Muscle layer of colon (tissue), 2 donors: ENCODE measurements around the gene RBM17.
"Not testable (repeated sequence)": the region's sequence is repeated elsewhere in the genome, so short reads cannot be mapped to it uniquely, and the experiment has no call there.

ENCODE experiments used
- H3K27ac ChIP-seq: one replicate; pipeline ENCODE4 v1.7.0; 2013; ENCODE audit warnings: low read depth, mild to moderate bottlenecking, low read length, moderate library complexity
- H3K27me3 ChIP-seq, 2 donors: one replicate each; pipeline ENCODE4 v1.7.0; 2013; ENCODE audit warnings: low read length in 2 of 2, mild to moderate bottlenecking in 2 of 2; ENCODE audit not compliant: insufficient read depth in 2 of 2, control insufficient read depth in 1 of 2
- H3K36me3 ChIP-seq: one replicate; pipeline ENCODE4 v1.7.0; 2013; ENCODE audit warnings: mild to moderate bottlenecking, low read length; ENCODE audit not compliant: insufficient read depth
- H3K4me1 ChIP-seq: one replicate; pipeline ENCODE4 v1.7.0; 2013; ENCODE audit warnings: mild to moderate bottlenecking, low read length; ENCODE audit not compliant: insufficient read depth
- H3K4me3 ChIP-seq, 2 donors: one replicate each; pipeline ENCODE4 v1.7.0; 2013; ENCODE audit warnings: low read length in 2 of 2, low read depth in 1 of 2, mild to moderate bottlenecking in 1 of 2, moderate library complexity in 1 of 2
- H3K9ac ChIP-seq: one replicate; pipeline ENCODE4 v1.7.0; 2013; ENCODE audit warnings: low read length
- H3K9me3 ChIP-seq: one replicate; pipeline ENCODE4 v1.7.0; 2013; ENCODE audit warnings: mild to moderate bottlenecking, low read length
- donor health status: abdominal sarcoma.
- donor health status: Adenocarcinoma of cecum.

Gene RBM17

DNA sequence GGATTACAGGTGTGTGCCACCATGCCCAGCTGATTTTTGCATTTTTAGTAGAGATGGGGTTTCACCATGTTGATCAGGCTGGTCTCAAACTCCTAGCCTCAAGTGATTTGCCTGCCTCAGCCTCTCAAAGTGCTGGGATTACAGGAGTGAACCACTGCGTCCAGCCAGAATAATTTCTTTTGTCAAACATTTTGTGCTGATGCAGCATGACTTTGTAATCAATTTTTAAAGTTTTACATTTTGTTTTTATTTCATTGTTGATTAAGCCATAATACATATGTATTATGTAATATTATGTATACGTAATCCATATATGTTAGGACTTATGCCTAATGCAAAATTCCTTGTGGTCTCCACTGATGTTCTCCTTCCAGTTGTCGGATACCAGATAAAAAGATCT lies 18.8 kb downstream of the RBM17 start:
- H3K9me3 ChIP-seq, H3K4me3 ChIP-seq, H3K27me3 ChIP-seq, H3K9ac ChIP-seq, H3K4me1 ChIP-seq, H3K27ac ChIP-seq: not testable (repeated sequence)
- H3K36me3 ChIP-seq = peaks cover 59% of the 10 kb centered on the region

DNA sequence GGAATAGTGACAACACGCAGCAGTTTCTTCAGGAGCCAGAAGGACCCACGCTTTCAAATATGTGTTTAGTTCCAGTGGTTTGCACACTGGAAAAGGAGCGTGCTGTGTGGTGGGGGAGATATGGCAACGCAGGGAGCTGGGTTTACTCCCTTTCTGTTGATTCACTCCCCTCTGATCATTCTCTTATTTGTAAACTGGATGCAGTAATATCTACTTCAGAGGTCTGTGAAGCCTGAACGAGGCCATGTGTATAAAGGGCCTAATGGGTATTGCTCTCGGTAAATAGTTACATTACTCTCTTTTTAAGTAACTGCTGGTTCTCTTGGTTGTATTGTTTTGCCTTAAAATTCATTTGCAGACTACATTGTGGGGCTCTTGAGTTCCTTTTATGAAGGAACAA lies 19.2 kb downstream of the RBM17 start:
- Histone ChIP-seq H3K9me3 (no peaks in the 10 kb centered on the region), H3K27me3 (no peaks in the 10 kb centered on the region), H3K36me3 (peaks cover 63% of the 10 kb centered on the region), H3K4me1 (no peaks in the 10 kb centered on the region), H3K27ac (no peak overlapping the region), H3K9ac (no peak overlapping the region), H3K4me3 (no peak overlapping the region)

DNA sequence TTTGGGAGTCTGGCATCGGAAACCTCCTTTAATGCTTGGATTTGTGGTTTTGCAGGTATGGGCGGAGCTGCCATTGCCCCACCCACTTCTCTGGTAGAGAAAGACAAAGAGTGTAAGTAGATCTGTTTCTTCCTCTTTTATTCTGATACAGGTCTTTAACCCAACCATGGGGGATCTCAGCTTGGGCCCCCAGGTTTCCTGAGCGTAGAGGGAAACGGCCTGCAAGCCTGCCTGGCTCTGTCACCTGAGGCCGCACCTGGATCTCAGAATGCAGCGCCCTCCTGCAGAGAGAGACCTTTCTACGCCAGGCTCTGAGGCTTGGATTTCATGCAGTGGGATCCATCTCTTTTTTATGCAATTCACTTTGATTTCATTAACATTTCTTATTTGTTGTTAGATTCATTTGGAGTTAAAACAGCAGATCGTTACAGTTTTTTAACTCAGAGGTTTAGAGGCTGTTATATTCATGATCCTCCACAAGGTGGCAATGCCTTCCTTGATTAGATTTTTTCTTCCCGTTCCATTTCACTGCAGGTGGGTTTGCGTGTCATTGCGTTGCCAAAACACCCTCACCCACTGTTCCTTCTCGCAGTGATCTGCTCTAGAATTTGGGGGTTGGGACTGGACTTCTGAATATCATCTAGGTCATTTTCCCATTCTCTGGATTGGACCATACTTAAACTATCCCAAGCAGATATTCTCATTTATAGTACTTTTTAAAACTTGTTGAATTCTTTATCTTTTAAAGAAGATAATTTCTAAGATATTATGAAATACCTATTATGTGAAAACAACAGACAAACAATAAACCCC lies 20.0 kb downstream of the RBM17 start:
- H3K27me3 ChIP-seq = no peaks in the 10 kb centered on the region
- no peak overlapping the region for H3K27ac ChIP-seq
- H3K9me3 ChIP-seq = no peaks in the 10 kb centered on the region
- no peaks in the 10 kb centered on the region for H3K4me1 ChIP-seq
- peaks cover 71% of the 10 kb centered on the region for H3K36me3 ChIP-seq
- H3K9ac ChIP-seq = no peak overlapping the region
- no peak overlapping the region for H3K4me3 ChIP-seq

DNA sequence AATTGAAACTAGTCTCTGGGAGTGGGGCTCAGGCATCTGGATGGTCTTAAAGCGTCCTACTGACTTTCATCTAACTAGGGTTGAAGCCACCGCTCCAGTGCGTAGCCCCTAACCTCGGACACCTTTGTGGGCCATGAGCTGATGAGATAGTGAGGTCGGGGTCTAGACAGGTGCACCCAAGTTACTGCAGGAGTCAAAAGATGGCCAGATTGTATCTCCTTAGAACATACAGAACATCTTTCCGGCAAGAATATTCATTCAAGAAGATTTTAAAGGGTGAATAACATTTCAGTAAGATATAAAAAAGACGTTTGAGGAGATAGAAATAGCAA lies 20.6 kb downstream of the RBM17 start:
- Histone ChIP-seq H3K36me3 (peaks cover 76% of the 10 kb centered on the region), H3K4me1 (no peaks in the 10 kb centered on the region), H3K27ac (no peak overlapping the region), H3K9ac (no peak overlapping the region), H3K27me3 (no peaks in the 10 kb centered on the region), H3K4me3 (no peak overlapping the region), H3K9me3 (no peaks in the 10 kb centered on the region)

DNA sequence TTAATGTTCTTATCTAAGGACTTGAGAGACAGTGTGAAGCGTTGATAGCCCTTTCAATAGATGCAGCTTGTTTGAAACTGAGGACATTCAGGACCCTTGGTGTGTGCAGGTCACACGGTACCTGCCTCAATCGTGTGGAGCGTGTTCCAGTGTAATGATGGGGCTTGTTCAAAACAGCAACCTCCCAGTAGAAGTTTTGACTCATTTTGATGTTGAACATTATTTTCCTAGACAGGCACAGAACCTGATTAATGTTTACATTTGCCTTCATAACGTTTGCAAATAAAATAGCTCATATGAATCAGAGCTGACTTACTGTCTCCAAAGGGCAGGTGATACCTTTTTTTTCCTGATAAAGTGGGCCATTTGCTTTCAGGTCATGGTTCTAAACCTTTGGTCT lies 21.3 kb downstream of the RBM17 start:
- peaks cover 79% of the 10 kb centered on the region for H3K36me3 ChIP-seq

DNA sequence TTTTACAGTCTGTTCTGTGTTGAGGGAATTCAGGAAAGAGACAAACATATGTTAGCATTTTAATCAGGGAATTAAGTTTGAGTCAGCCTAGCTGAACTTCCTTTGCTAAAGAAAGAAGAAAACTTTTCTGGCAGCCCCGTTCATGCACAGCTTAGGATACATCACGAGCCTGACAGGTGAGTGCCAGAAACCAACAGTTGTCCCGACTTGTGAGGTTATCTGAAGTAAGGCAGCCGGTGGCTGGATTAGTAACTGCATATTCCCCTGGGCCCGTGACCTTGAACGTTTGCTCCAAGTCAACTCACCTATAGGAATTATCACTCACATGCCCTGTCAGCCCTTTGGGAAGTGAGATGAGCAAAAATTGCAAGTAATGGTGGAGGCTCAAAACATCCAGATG lies 24.1 kb downstream of the RBM17 start:
- Histone ChIP-seq H3K27ac (no peak overlapping the region), H3K9me3 (no peaks in the 10 kb centered on the region), H3K27me3 (no peaks in the 10 kb centered on the region), H3K9ac (no peak overlapping the region), H3K4me3 (no peak overlapping the region), H3K36me3 (peaks cover 61% of the 10 kb centered on the region), H3K4me1 (no peaks in the 10 kb centered on the region)

More for the DNA sequence above, 21.3 kb downstream of the RBM17 start:
- Histone ChIP-seq H3K4me3 (no peak overlapping the region), H3K27me3 (no peaks in the 10 kb centered on the region), H3K9ac (no peak overlapping the region), H3K9me3 (no peaks in the 10 kb centered on the region), H3K4me1 (no peaks in the 10 kb centered on the region), H3K27ac (no peak overlapping the region)

DNA sequence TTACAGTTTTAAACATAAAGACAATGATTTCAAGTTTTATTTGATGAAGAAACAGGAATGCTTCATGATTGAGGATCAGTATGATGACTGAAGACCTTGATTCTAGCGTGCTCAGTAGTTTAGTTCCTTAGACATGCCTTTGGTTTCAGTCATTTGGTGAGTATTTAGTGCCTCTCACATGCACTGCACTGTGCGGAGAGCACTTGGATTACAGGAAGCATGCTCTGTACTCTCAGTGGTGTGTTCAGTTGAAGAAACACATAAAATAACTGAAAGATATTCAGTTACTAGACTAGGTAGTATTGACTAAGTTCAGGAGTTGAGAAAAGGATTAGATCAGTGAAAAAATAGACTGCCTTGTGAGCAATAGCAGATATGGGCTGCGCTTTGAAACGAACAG lies 25.5 kb downstream of the RBM17 start:
- H3K36me3 ChIP-seq = peaks cover 57% of the 10 kb centered on the region
- no peaks in the 10 kb centered on the region for H3K4me1 ChIP-seq
- H3K4me3 ChIP-seq = no peak overlapping the region
- H3K9me3 ChIP-seq = no peaks in the 10 kb centered on the region
- no peak overlapping the region for H3K27ac ChIP-seq
- no peaks in the 10 kb centered on the region for H3K27me3 ChIP-seq
- no peak overlapping the region for H3K9ac ChIP-seq

DNA sequence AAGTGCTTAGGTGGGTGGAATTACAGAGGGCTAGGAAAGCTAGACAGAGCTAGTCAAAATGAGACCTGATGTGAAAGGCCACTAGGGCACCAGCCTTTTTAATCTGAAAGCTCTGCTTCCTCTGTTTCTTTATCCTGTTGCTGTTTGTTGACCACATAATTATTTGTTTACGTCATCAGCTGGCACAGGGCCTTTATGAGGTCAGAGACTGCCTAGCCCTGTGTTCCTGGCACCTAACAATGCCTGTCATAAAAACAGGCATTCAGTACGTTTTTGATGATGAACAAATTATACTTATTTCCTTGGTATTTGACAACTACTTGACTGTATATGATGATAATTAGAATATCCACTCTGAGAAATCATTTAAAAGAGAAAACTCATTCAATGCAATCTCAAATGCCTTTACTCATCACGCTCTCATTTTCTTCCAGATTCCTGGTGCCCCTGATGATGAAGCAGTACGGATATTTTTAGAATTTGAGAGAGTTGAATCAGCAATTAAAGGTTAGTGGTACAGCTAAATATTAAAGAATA lies 26.0 kb downstream of the RBM17 start:
- no peaks in the 10 kb centered on the region for H3K4me1 ChIP-seq
- peaks cover 51% of the 10 kb centered on the region for H3K36me3 ChIP-seq
- H3K9ac ChIP-seq = no peak overlapping the region
- no peaks in the 10 kb centered on the region for H3K9me3 ChIP-seq
- no peaks in the 10 kb centered on the region for H3K27me3 ChIP-seq
- no peak overlapping the region for H3K4me3 ChIP-seq
- H3K27ac ChIP-seq = no peak overlapping the region

DNA sequence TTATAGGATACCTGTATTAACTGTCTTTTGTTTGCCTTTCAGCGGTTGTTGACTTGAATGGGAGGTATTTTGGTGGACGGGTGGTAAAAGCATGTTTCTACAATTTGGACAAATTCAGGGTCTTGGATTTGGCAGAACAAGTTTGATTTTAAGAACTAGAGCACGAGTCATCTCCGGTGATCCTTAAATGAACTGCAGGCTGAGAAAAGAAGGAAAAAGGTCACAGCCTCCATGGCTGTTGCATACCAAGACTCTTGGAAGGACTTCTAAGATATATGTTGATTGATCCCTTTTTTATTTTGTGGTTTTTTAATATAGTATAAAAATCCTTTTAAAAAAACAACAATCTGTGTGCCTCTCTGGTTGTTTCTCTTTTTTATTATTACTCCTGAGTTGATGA lies 26.6 kb downstream of the RBM17 start:
- Histone ChIP-seq H3K4me3 (no peak overlapping the region), H3K9ac (no peak overlapping the region), H3K9me3 (no peaks in the 10 kb centered on the region), H3K4me1 (no peaks in the 10 kb centered on the region), H3K27me3 (no peaks in the 10 kb centered on the region), H3K36me3 (peaks cover 45% of the 10 kb centered on the region), H3K27ac (no peak overlapping the region)

DNA sequence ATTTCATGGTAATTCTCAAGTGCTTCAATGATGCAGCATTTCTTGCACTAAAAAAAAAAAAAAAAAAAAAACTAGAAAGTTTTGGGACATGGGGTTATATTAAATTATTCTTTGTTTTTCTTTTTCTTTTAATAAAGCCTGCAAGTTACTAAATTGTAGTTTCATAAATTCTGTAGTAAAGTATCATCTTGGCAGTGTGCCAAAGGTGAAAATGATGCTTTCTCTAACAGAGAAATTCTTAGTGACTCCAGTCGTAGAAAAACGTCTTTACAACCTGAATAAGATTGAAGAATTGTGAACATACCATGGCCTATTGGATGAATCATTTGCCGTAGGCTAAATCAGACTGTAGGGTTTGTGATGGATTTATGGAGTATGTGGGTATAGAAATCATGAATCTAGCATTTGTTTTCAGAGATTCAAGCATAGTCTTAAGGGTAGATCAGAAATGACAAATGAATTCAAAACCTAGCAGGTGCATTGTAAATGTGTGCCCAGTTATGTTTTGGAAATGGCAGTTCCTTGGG lies 27.1 kb downstream of the RBM17 start:
- no peak overlapping the region for H3K9ac ChIP-seq
- H3K27ac ChIP-seq = no peak overlapping the region
- H3K36me3 ChIP-seq = peaks cover 41% of the 10 kb centered on the region
- no peaks in the 10 kb centered on the region for H3K9me3 ChIP-seq
- no peaks in the 10 kb centered on the region for H3K4me1 ChIP-seq
- H3K4me3 ChIP-seq = no peak overlapping the region
- no peaks in the 10 kb centered on the region for H3K27me3 ChIP-seq

DNA sequence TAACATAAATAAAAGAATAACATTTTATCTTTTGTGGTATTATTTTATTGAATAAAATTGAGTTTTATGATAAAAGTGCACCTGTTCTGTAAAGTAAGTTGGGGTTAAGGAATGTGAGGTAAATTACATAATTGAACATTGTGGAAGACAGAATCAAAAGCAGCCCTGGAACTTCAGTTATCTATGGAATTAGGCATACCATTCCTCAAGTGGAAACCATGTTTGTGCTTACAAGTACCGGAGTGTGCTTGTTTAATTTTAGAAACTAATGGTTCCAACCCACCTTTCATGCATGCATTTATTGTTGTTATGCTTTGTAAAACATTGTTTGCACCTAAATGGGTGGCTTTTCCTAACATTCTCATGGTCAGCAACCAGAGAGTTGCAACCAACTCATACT lies 28.0 kb downstream of the RBM17 start:
- Histone ChIP-seq H3K9ac (no peak overlapping the region), H3K4me3 (no peak overlapping the region), H3K36me3 (peaks cover 32% of the 10 kb centered on the region), H3K9me3 (no peaks in the 10 kb centered on the region), H3K27ac (no peak overlapping the region), H3K4me1 (no peaks in the 10 kb centered on the region), H3K27me3 (no peaks in the 10 kb centered on the region)

DNA sequence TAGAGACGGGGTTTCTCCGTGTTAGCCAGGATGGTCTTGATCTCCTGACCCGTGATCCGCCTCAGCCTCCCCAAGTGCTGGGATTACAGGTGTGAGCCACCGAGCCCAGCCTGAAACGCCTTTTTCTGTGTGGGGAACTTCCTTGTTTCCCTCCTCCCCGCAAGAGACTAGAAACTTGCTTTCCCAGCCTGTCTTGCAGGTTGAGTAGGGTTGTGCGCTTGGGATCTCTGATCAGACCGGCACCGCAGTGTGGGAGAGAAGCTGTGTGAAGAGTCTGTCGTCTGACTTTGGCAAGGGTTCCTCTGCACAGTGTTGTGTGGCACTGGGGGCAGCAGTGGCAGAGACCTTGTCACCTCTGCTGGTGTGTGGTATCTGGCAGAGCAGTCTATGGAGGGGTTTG lies 28.9 kb downstream of the RBM17 start:
- Histone ChIP-seq H3K9ac (no peak overlapping the region), H3K27ac (no peak overlapping the region), H3K36me3 (peaks cover 23% of the 10 kb centered on the region), H3K9me3 (no peaks in the 10 kb centered on the region), H3K4me1 (no peaks in the 10 kb centered on the region), H3K27me3 (no peaks in the 10 kb centered on the region), H3K4me3 (no peak overlapping the region)
